Ecto neural progenitor cell (in vitro differentiated cells): ENCODE data around the gene SGCA.

Experiments used
- DNase-seq: peaks from one replicate; pipeline ENCODE4 v3.0.0-alpha.2; 2018; ENCODE audit warnings: low spot score

Gene SGCA

GRCh38 chr17:50209472-50210239 lies 43.9 kb downstream of the SGCA start:
- peak; percentile 92 for DNase-seq

- peak; percentile 81 for DNase-seq
Measured at GRCh38 chr17:50210240-50211225, 44.7 kb downstream of the SGCA start.

GRCh38 chr17:50211249-50212120 lies 45.7 kb downstream of the SGCA start:
- DNase-seq = peak; percentile 45

- DNase-seq = peak; percentile 53
Measured at GRCh38 chr17:50212121-50212843, 46.5 kb downstream of the SGCA start.

GRCh38 chr17:50213026-50214022 lies 47.5 kb downstream of the SGCA start:
- peak; percentile 64 for DNase-seq

- no peak for DNase-seq
Measured at GRCh38 chr17:50214976-50215760, 49.4 kb downstream of the SGCA start.

- no peak for DNase-seq
Measured at GRCh38 chr17:50217591-50217990, 51.8 kb downstream of the SGCA start.

- DNase-seq = no peak
Measured at GRCh38 chr17:50218071-50218759, 52.4 kb downstream of the SGCA start.

- peak; percentile 46 for DNase-seq
Measured at GRCh38 chr17:50218771-50219315, 53.0 kb downstream of the SGCA start.

GRCh38 chr17:50219342-50219741 lies 53.5 kb downstream of the SGCA start:
- no peak for DNase-seq

- DNase-seq = peak; percentile 83
Measured at GRCh38 chr17:50219939-50220465, 54.2 kb downstream of the SGCA start.

GRCh38 chr17:50220811-50221210 lies 55.0 kb downstream of the SGCA start:
- DNase-seq = peak; percentile 56

GRCh38 chr17:50221266-50221863 lies 55.6 kb downstream of the SGCA start:
- no peak for DNase-seq

- no peak for DNase-seq
Measured at GRCh38 chr17:50221864-50222545, 56.2 kb downstream of the SGCA start.

- no peak for DNase-seq
Measured at GRCh38 chr17:50222922-50223321, 57.1 kb downstream of the SGCA start.
